ENCODE measurements around the gene KIRREL3.

Gene KIRREL3

DNA sequence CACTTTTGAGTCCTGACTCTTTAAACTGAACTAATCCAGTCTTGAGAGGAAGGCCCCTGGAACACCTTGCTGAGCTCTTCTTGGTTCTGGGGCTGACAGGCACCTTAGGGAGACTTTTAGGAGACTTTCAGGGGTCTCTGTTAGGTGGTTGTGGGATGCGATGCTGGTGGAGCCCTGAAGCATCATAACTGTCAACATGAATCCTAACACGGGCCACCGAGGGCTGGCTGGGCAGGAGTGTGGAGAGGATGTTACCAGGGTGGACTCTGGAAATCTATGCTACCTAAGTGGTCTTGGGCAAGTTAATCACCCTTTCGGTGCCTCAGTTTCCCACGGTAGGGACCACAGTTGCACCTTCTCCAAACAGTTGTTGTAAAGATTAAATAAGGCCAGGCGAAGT lies 538.6 kb downstream of the KIRREL3 start:
- Histone ChIP-seq H3K4me3 (ENCODE audit: low read depth in 1 of 5, low read length in 5 of 5) (no peak overlapping the region), H3K9ac (ENCODE audit: low read length in 5 of 5) (no peak overlapping the region), H3K36me3 (ENCODE audit: control insufficient read depth in 5 of 5, insufficient read depth in 5 of 5, low read length in 5 of 5) (no peaks in the 10 kb centered on the region), H3K27me3 (ENCODE audit: control insufficient read depth in 5 of 5, insufficient read depth in 4 of 5, low read length in 5 of 5) (peaks cover 0 to 22% (median 3%) of the 10 kb centered on the region in 5 donors), H3K4me1 (ENCODE audit: control insufficient read depth in 5 of 5, insufficient read depth in 5 of 5, low read length in 5 of 5) (peaks cover 0 to 11% (median 0%) of the 10 kb centered on the region in 5 donors), H3K27ac (ENCODE audit: low read depth, low read length) (no peak overlapping the region), H3K9me3 (ENCODE audit: control insufficient read depth in 5 of 5, low read length in 5 of 5) (peaks cover 0 to 3% (median 0%) of the 10 kb centered on the region in 5 donors)

- H3K9me3 ChIP-seq (ENCODE audit: control insufficient read depth in 5 of 5, low read length in 5 of 5) = peaks cover 0 to 3% (median 0%) of the 10 kb centered on the region in 5 donors
- no peak overlapping the region for H3K9ac ChIP-seq (ENCODE audit: low read length in 5 of 5)
- peaks cover 0 to 14% (median 0%) of the 10 kb centered on the region in 5 donors for H3K4me1 ChIP-seq (ENCODE audit: control insufficient read depth in 5 of 5, insufficient read depth in 5 of 5, low read length in 5 of 5)
- H3K4me3 ChIP-seq (ENCODE audit: low read depth in 1 of 5, low read length in 5 of 5) = no peak overlapping the region
- peaks cover 0 to 26% (median 3%) of the 10 kb centered on the region in 5 donors for H3K27me3 ChIP-seq (ENCODE audit: control insufficient read depth in 5 of 5, insufficient read depth in 4 of 5, low read length in 5 of 5)
- H3K27ac ChIP-seq (ENCODE audit: low read depth, low read length) = no peak overlapping the region
- no peaks in the 10 kb centered on the region for H3K36me3 ChIP-seq (ENCODE audit: control insufficient read depth in 5 of 5, insufficient read depth in 5 of 5, low read length in 5 of 5)
Measured at GRCh38 chr11:126461096-126461440, 539.5 kb downstream of the KIRREL3 start.

GRCh38 chr11:126460417-126461095 lies 540.0 kb downstream of the KIRREL3 start:
- Histone ChIP-seq H3K9ac (ENCODE audit: low read length in 5 of 5) (no peak overlapping the region), H3K4me1 (ENCODE audit: control insufficient read depth in 5 of 5, insufficient read depth in 5 of 5, low read length in 5 of 5) (peaks cover 0 to 12% (median 0%) of the 10 kb centered on the region in 5 donors), H3K4me3 (ENCODE audit: low read depth in 1 of 5, low read length in 5 of 5) (no peak overlapping the region), H3K27me3 (ENCODE audit: control insufficient read depth in 5 of 5, insufficient read depth in 4 of 5, low read length in 5 of 5) (peaks cover 0 to 25% (median 3%) of the 10 kb centered on the region in 5 donors), H3K36me3 (ENCODE audit: control insufficient read depth in 5 of 5, insufficient read depth in 5 of 5, low read length in 5 of 5) (no peaks in the 10 kb centered on the region), H3K9me3 (ENCODE audit: control insufficient read depth in 5 of 5, low read length in 5 of 5) (peaks cover 0 to 3% (median 0%) of the 10 kb centered on the region in 5 donors), H3K27ac (ENCODE audit: low read depth, low read length) (no peak overlapping the region)

DNA sequence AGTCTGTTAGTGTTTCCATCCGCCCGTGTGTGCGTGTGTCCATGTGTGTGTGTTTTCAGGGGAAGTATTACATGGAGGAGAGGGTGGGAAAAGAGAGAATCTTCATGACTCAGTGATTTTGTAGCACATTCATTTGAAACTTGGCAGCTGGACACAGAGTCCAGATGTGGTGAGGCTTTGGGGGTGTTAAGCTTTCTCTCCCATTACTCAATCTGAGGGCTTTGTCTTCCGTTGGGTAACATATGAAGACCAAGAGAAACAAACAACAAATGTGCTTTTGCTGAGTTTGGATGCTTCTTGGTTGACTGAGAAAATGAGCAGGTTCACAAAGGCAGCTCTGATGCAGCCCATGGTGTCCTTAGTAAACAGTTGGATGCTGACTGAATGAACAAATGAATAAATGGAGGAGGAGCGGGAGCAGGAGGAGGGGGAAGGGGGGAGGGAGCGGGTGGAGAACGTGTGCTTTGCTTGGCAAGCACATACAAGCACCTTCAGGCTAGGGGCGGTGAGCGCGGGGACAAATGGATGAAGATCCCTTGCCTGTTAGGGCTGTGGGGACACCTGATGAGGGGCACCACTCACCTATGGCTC lies 540.8 kb downstream of the KIRREL3 start:
- Histone ChIP-seq H3K4me3 (ENCODE audit: low read depth in 1 of 5, low read length in 5 of 5) (no peak overlapping the region), H3K9ac (ENCODE audit: low read length in 5 of 5) (no peak overlapping the region), H3K27ac (ENCODE audit: low read depth, low read length) (no peak overlapping the region), H3K27me3 (ENCODE audit: control insufficient read depth in 5 of 5, insufficient read depth in 4 of 5, low read length in 5 of 5) (peaks cover 0 to 22% (median 3%) of the 10 kb centered on the region in 5 donors), H3K9me3 (ENCODE audit: control insufficient read depth in 5 of 5, low read length in 5 of 5) (peaks cover 0 to 3% (median 0%) of the 10 kb centered on the region in 5 donors), H3K36me3 (ENCODE audit: control insufficient read depth in 5 of 5, insufficient read depth in 5 of 5, low read length in 5 of 5) (no peaks in the 10 kb centered on the region), H3K4me1 (ENCODE audit: control insufficient read depth in 5 of 5, insufficient read depth in 5 of 5, low read length in 5 of 5) (peaks cover 0 to 4% (median 0%) of the 10 kb centered on the region in 5 donors)

DNA sequence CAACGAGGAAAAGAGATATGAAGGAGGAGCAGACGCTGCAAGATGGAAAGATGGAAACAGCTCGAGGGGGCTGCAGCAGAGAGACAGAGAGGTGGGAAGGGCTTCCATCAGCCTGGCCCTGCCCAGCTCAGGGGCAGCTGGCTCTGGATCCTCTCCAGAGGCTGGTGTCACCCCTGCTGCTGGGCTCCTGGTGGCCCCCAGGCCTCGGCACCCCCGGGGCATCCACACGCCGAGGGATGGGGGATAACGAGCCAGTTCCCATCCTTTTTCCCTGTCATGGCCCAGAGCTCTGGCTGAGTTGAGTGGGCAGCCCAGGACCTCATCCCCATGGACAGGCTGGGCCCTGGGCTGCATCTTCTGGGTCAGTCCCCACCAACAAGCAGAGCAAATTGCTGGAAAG lies 542.8 kb downstream of the KIRREL3 start:
- Histone ChIP-seq H3K36me3 (ENCODE audit: control insufficient read depth in 5 of 5, insufficient read depth in 5 of 5, low read length in 5 of 5) (no peaks in the 10 kb centered on the region), H3K9ac (ENCODE audit: low read length in 5 of 5) (no peak overlapping the region), H3K9me3 (ENCODE audit: control insufficient read depth in 5 of 5, low read length in 5 of 5) (no peaks in the 10 kb centered on the region), H3K4me3 (ENCODE audit: low read depth in 1 of 5, low read length in 5 of 5) (no peak overlapping the region), H3K4me1 (ENCODE audit: control insufficient read depth in 5 of 5, insufficient read depth in 5 of 5, low read length in 5 of 5) (peaks cover 0 to 3% (median 0%) of the 10 kb centered on the region in 5 donors), H3K27ac (ENCODE audit: low read depth, low read length) (no peak overlapping the region), H3K27me3 (ENCODE audit: control insufficient read depth in 5 of 5, insufficient read depth in 4 of 5, low read length in 5 of 5) (peaks cover 0 to 30% (median 5%) of the 10 kb centered on the region in 5 donors)

- Histone ChIP-seq H3K36me3 (ENCODE audit: control insufficient read depth in 5 of 5, insufficient read depth in 5 of 5, low read length in 5 of 5) (no peaks in the 10 kb centered on the region), H3K4me3 (ENCODE audit: low read depth in 1 of 5, low read length in 5 of 5) (no peak overlapping the region), H3K27ac (ENCODE audit: low read depth, low read length) (no peak overlapping the region), H3K4me1 (ENCODE audit: control insufficient read depth in 5 of 5, insufficient read depth in 5 of 5, low read length in 5 of 5) (peaks cover 0 to 3% (median 0%) of the 10 kb centered on the region in 5 donors), H3K9me3 (ENCODE audit: control insufficient read depth in 5 of 5, low read length in 5 of 5) (no peaks in the 10 kb centered on the region), H3K27me3 (ENCODE audit: control insufficient read depth in 5 of 5, insufficient read depth in 4 of 5, low read length in 5 of 5) (peaks cover 0 to 37% (median 5%) of the 10 kb centered on the region in 5 donors), H3K9ac (ENCODE audit: low read length in 5 of 5) (no peak overlapping the region)
Measured at GRCh38 chr11:126456783-126457542, 543.6 kb downstream of the KIRREL3 start.

DNA sequence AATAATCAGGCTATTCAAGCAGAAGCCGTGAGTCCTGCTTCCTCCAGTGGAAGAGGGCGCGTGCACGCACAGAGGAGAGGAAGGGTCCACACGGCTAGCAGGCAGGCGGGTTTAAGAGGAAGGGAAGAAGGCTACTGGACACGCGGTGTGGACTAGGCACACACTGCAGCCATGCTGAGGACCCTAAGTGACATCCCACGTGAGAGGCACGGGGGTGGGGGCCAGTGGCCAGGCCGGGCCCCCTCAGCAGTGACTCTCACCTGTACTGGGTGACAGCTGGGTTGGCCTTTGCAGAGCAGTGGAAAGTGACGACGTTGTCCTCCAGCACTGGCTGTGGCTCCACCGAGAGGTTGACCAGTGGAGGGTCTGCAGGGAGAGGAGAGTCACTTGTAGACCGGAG lies 544.5 kb downstream of the KIRREL3 start:
- peaks cover 0 to under 1% (median 0%) of the 10 kb centered on the region in 5 donors for H3K9me3 ChIP-seq (ENCODE audit: control insufficient read depth in 5 of 5, low read length in 5 of 5)
- H3K27ac ChIP-seq (ENCODE audit: low read depth, low read length) = no peak overlapping the region
- no peak overlapping the region for H3K4me3 ChIP-seq (ENCODE audit: low read depth in 1 of 5, low read length in 5 of 5)
- H3K9ac ChIP-seq (ENCODE audit: low read length in 5 of 5) = no peak overlapping the region
- H3K36me3 ChIP-seq (ENCODE audit: control insufficient read depth in 5 of 5, insufficient read depth in 5 of 5, low read length in 5 of 5) = no peaks in the 10 kb centered on the region
- H3K27me3 ChIP-seq (ENCODE audit: control insufficient read depth in 5 of 5, insufficient read depth in 4 of 5, low read length in 5 of 5) = peaks cover 0 to 34% (median 5%) of the 10 kb centered on the region in 5 donors
- peaks cover 0 to 3% (median 0%) of the 10 kb centered on the region in 5 donors for H3K4me1 ChIP-seq (ENCODE audit: control insufficient read depth in 5 of 5, insufficient read depth in 5 of 5, low read length in 5 of 5)

DNA sequence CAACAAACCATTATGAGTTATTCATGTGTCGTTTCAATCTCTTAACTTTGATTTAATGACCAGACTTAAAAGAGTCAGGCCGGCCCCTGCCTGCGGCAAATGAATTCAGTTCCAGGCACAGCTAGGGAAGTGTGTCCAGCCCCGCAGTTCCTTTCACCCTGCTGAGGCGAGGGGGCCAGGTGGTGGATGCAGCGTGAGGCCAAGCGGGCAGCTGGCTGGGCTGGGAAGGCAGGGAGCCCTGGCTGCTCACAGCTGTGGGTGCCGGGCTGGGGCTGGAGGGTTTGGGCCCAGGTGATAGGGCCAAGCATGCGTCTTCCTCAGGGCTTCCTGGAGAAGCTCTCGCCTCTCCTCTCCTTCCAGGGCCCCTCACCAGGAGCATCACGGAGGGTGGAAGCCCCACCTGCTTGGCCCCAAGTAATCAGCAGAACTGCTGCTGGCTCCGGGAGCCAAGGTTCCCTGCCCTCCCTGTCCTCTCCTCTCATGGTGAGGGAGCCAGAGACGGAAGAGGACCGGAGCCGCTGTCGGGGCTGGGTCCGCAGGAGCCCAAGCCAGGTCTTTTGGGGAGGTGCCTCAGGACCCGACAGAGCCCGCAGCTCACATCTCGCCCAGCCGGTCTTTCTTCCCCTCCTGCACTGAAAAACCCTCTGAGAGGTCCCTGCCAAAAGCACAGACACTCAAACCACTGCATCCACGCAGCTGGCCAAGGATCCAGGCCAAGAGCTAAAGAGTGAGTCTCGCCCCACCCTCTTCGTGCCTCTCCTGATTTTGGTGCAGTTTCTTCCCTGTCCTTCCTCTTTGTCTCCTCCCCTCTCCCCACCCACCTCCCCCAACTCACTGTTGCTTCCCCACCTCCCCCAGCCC lies 548.1 kb downstream of the KIRREL3 start:
- H3K4me3 ChIP-seq (ENCODE audit: low read depth in 1 of 5, low read length in 5 of 5) = no peak overlapping the region
- H3K36me3 ChIP-seq (ENCODE audit: control insufficient read depth in 5 of 5, insufficient read depth in 5 of 5, low read length in 5 of 5) = no peaks in the 10 kb centered on the region
- peaks cover 0 to 3% (median 0%) of the 10 kb centered on the region in 5 donors for H3K4me1 ChIP-seq (ENCODE audit: control insufficient read depth in 5 of 5, insufficient read depth in 5 of 5, low read length in 5 of 5)
- no peak overlapping the region for H3K9ac ChIP-seq (ENCODE audit: low read length in 5 of 5)
- peaks cover 0 to 10% (median 0%) of the 10 kb centered on the region in 5 donors for H3K9me3 ChIP-seq (ENCODE audit: control insufficient read depth in 5 of 5, low read length in 5 of 5)
- H3K27ac ChIP-seq (ENCODE audit: low read depth, low read length) = no peak overlapping the region
- peaks cover 0 to 22% (median 5%) of the 10 kb centered on the region in 5 donors for H3K27me3 ChIP-seq (ENCODE audit: control insufficient read depth in 5 of 5, insufficient read depth in 4 of 5, low read length in 5 of 5)

DNA sequence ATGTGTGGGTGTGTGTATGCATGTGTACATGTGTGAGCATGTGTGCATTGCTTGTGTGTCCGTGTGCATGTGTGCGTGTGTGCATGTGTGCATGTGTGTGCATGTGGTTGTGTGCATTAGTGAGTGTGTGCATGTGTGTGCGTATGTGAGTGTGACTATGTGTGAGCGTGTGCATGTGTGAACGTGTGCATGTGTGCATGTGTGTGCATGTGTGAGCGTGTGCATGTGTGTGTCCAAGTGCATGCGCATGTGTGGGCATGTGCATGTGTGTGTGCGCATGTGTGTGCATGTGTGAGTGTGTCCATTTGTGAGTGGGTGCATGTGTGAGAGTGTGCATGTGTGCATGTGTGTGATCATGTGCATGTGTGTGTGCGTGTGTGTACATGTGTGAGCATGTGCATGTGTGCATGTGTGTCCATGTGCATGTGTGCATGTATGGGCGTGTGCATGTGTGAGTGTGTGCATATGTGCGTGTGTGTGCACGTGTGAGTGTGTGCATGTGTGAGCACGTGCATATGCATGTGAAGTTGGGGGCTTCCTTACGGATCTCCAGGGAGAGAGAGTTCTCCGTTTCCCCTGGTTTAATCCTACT lies 549.3 kb downstream of the KIRREL3 start:
- H3K4me1 ChIP-seq (ENCODE audit: control insufficient read depth in 5 of 5, insufficient read depth in 5 of 5, low read length in 5 of 5) = no peaks in the 10 kb centered on the region
- peaks cover 0 to 10% (median 0%) of the 10 kb centered on the region in 5 donors for H3K9me3 ChIP-seq (ENCODE audit: control insufficient read depth in 5 of 5, low read length in 5 of 5)
- H3K36me3 ChIP-seq (ENCODE audit: control insufficient read depth in 5 of 5, insufficient read depth in 5 of 5, low read length in 5 of 5) = no peaks in the 10 kb centered on the region
- H3K9ac ChIP-seq (ENCODE audit: low read length in 5 of 5) = no peak overlapping the region
- no peak overlapping the region for H3K27ac ChIP-seq (ENCODE audit: low read depth, low read length)
- H3K4me3 ChIP-seq (ENCODE audit: low read depth in 1 of 5, low read length in 5 of 5) = no peak overlapping the region
- peaks cover 0 to 18% (median 5%) of the 10 kb centered on the region in 5 donors for H3K27me3 ChIP-seq (ENCODE audit: control insufficient read depth in 5 of 5, insufficient read depth in 4 of 5, low read length in 5 of 5)

Measured in subcutaneous abdominal adipose tissue (tissue), 5 donors.